Tibial nerve (tissue), 4 donors: ENCODE data around the gene PON1. TPM values are rescaled to one million over a fixed set of nuclear protein-coding genes. Genes with fewer than 3 reads are reported as not detected.

Experiments used
- DNase-seq, 2 donors: peaks; one replicate each; pipeline ENCODE4 v3.0.0-alpha.2; 2019; ENCODE audit warnings: low spot score in 2 of 2
- H3K27ac ChIP-seq, 4 donors: fragments of 200-600 bp; sonication (generic) in 3 of 4; one replicate each; pipeline ENCODE4 v1.5.1; 2017 to 2019; ENCODE audit warnings: mild to moderate bottlenecking in 1 of 4
- H3K27me3 ChIP-seq, 2 donors: fragments of 200-600 bp; sonication (generic) in 1 of 2; one replicate each; pipeline versions ENCODE4 v1.5.1 to v1.6.0; 2017 to 2019
- H3K36me3 ChIP-seq, 3 donors: fragments of 200-600 bp; sonication (generic); one replicate each; pipeline ENCODE4 v1.5.1; 2018 to 2019
- H3K4me1 ChIP-seq, 4 donors: fragments of 200-600 bp; sonication (generic) in 3 of 4; one replicate each; pipeline ENCODE4 v1.5.1; 2017 to 2019
- H3K4me3 ChIP-seq, 4 donors: fragments of 200-600 bp; sonication (generic) in 3 of 4; one replicate each; pipeline ENCODE4 v1.5.1; 2017 to 2019; ENCODE audit warnings: mild to moderate bottlenecking in 1 of 4, moderate library complexity in 1 of 4
- H3K9me3 ChIP-seq, 4 donors: fragments of 200-600 bp; sonication (generic) in 3 of 4; one replicate each; pipeline ENCODE4 v1.5.1; 2017 to 2019
- CTCF ChIP-seq, 5 experiments: fragments of 200-600 bp in 3 of 5; fragments of 450-650 bp in 2 of 5; sonication (generic) in 3 of 5; IDR thresholded peaks; one replicate each; pipeline ENCODE4 v1.5.1; 2016 to 2019; ENCODE audit warnings: antibody characterized with exemption in 5 of 5, mild to moderate bottlenecking in 3 of 5, moderate library complexity in 2 of 5
- EP300 ChIP-seq, 2 donors: sonication (generic); formaldehyde crosslinking; IDR thresholded peaks; one replicate each; pipeline ENCODE4 v1.6.1; 2017; ENCODE audit warnings: antibody characterized with exemption in 2 of 2, mild to moderate bottlenecking in 1 of 2
- POLR2A ChIP-seq, 2 donors: fragments of 450-650 bp; IDR thresholded peaks; one replicate each; pipeline ENCODE4 v1.6.1; 2017; ENCODE audit warnings: antibody characterized with exemption in 2 of 2, mild to moderate bottlenecking in 2 of 2, moderate library complexity in 2 of 2
- WGBS, 2 donors: methylation state at CpG; one replicate each; pipeline ENCODE4 v1.1.5; 2018; 5-methylcytosine and 5-hydroxymethylcytosine counted together
- total RNA-seq, 4 donors: library from RNA; depleted of rRNA; stranded (reverse); fragments of >200 nt; gene quantifications; one replicate each; pipeline ENCODE4 v1.1.0, GENCODE V29; 2016

PON1 gene
- total RNA-seq, 4 donors from 2014 or later, result not detected

GRCh38 chr7:95323410-95324129 lies 762 bp downstream of the PON1 start:
- 87% methylated on average over 9 of the region's 9 CpGs for WGBS, 2 donors
- Histone ChIP-seq H3K9me3 (no peaks in the 10 kb centered on the region), H3K36me3 (no peaks in the 10 kb centered on the region), H3K4me1 (no peaks in the 10 kb centered on the region), H3K27me3 (peaks cover 0 to 9% of the 10 kb centered on the region in 2 donors), H3K4me3 (no peak overlapping the region), H3K27ac (no peak overlapping the region)
- TF ChIP-seq POLR2A (IDR thresholded peaks at IDR 0.05) (no peak), CTCF (IDR thresholded peaks at IDR 0.05) (no peak), EP300 (IDR thresholded peaks at IDR 0.05) (no peak)
- DNase-seq, result no peak

GRCh38 chr7:95322854-95323253 lies 1.5 kb downstream of the PON1 start:
- Histone ChIP-seq H3K27me3 (peaks cover 0 to 9% of the 10 kb centered on the region in 2 donors), H3K36me3 (no peaks in the 10 kb centered on the region), H3K4me3 (no peak overlapping the region), H3K27ac (no peak overlapping the region), H3K4me1 (no peaks in the 10 kb centered on the region), H3K9me3 (no peaks in the 10 kb centered on the region)
- TF ChIP-seq CTCF (IDR thresholded peaks at IDR 0.05) (no peak), POLR2A (IDR thresholded peaks at IDR 0.05) (no peak), EP300 (IDR thresholded peaks at IDR 0.05) (no peak)
- WGBS, 2 donors, result 47 to 71% methylated on average over 2 of the region's 2 CpGs
- no peak for DNase-seq

GRCh38 chr7:95322396-95322795 lies 1.9 kb downstream of the PON1 start:
- Histone ChIP-seq H3K27ac (no peak overlapping the region), H3K4me3 (no peak overlapping the region), H3K9me3 (no peaks in the 10 kb centered on the region), H3K27me3 (peaks cover 0 to 9% of the 10 kb centered on the region in 2 donors), H3K4me1 (no peaks in the 10 kb centered on the region), H3K36me3 (no peaks in the 10 kb centered on the region)
- no peak for DNase-seq
- TF ChIP-seq CTCF (IDR thresholded peaks at IDR 0.05) (no peak), EP300 (IDR thresholded peaks at IDR 0.05) (no peak), POLR2A (IDR thresholded peaks at IDR 0.05) (no peak)
- 79 to 81% methylated on average over 8 of the region's 8 CpGs for WGBS, 2 donors

GRCh38 chr7:95321720-95322119 lies 2.6 kb downstream of the PON1 start:
- Histone ChIP-seq H3K27ac (no peak overlapping the region), H3K4me1 (no peaks in the 10 kb centered on the region), H3K4me3 (no peak overlapping the region), H3K27me3 (peaks cover 0 to 9% of the 10 kb centered on the region in 2 donors), H3K36me3 (no peaks in the 10 kb centered on the region), H3K9me3 (no peaks in the 10 kb centered on the region)
- WGBS, 2 donors, result 54 to 84% methylated on average over 1 of the region's 1 CpG
- TF ChIP-seq POLR2A (IDR thresholded peaks at IDR 0.05), result no peak
- no peak for TF ChIP-seq EP300 (IDR thresholded peaks at IDR 0.05)
- no peak for TF ChIP-seq CTCF (IDR thresholded peaks at IDR 0.05)
- no peak for DNase-seq

- Histone ChIP-seq H3K27ac (no peak overlapping the region), H3K9me3 (no peaks in the 10 kb centered on the region), H3K4me1 (no peaks in the 10 kb centered on the region), H3K36me3 (no peaks in the 10 kb centered on the region), H3K27me3 (peaks cover 0 to 9% of the 10 kb centered on the region in 2 donors), H3K4me3 (no peak overlapping the region)
- TF ChIP-seq POLR2A (IDR thresholded peaks at IDR 0.05) (no peak), CTCF (IDR thresholded peaks at IDR 0.05) (no peak), EP300 (IDR thresholded peaks at IDR 0.05) (no peak)
- DNase-seq, result no peak
- WGBS, 2 donors, result 97 to 100% methylated on average over 1 of the region's 1 CpG
Observed at GRCh38 chr7:95320651-95321050, 3.7 kb downstream of the PON1 start.
